AG04449 (cell line): Measurements from ENCODE around the gene CDK11A.
"Not testable (repeated sequence)": the region's sequence is repeated elsewhere in the genome, so short reads cannot be mapped to it uniquely, and the experiment has no call there.

Experiments used
- CTCF ChIA-PET: fragments of 350-600 bp; formaldehyde crosslinking; extraction: SDS; loops from one replicate; lab custom pipeline; 2021; ENCODE audit warnings: antibody characterized with exemption; lab: Yijun Ruan, JAX
- POLR2A ChIA-PET: fragments of 400-600, 350-600 bp; formaldehyde crosslinking; extraction: SDS; loops from one replicate; lab custom pipeline; 2020; ENCODE audit warnings: antibody characterized with exemption, inconsistent platforms; lab: Yijun Ruan, JAX
- DNase-seq: peaks from one replicate; pipeline ENCODE4 v3.0.0-alpha.2; 2010; ENCODE audit warnings: low read depth, low spot score
- H3K4me3 ChIP-seq: 2 replicates; pipeline ENCODE4 v1.5.1; 2011; ENCODE audit warnings: low read depth, mild to moderate bottlenecking, control low read depth, low read length
- CTCF ChIP-seq: IDR thresholded peaks from one replicate; pipeline ENCODE4 v1.5.1; 2011; ENCODE audit warnings: mild to moderate bottlenecking, moderate library complexity, low read length, control low read depth, inconsistent platforms; ENCODE audit not compliant: insufficient read depth; ENCODE audit errors: missing control alignments

CDK11A gene

GRCh38 chr1:1683104-1683905 is 40.9 kb downstream of the CDK11A start:
- no peak for TF ChIP-seq CTCF
- ChIA-PET POLR2A (no interaction called here), CTCF (no interaction called here)

GRCh38 chr1:1680912-1681273 is 43.3 kb downstream of the CDK11A start:
- ChIA-PET CTCF (interaction anchor here (1.6 kb wide), 1 partner anchor 15 kb away, joined by 3 read pairs; no protein-coding TSS in a partner anchor), POLR2A (interaction anchor here (0.7 kb wide), 1 partner anchor 16 kb away, joined by 5 read pairs; no protein-coding TSS in a partner anchor)
- no peak for DNase-seq
- H3K4me3 ChIP-seq = no peak overlapping the region
- TF ChIP-seq CTCF = no peak

More at GRCh38 chr1:1683104-1683905, 40.9 kb downstream of the CDK11A start:
- DNase-seq = no peak
- no peak overlapping the region for H3K4me3 ChIP-seq

GRCh38 chr1:1680031-1680911 is 43.9 kb downstream of the CDK11A start:
- ChIA-PET CTCF (interaction anchor here (1.6 kb wide), 1 partner anchor 14 kb away, joined by 3 read pairs; no protein-coding TSS in a partner anchor), POLR2A (interaction anchor here (0.7 kb wide), 1 partner anchor 15 kb away, joined by 5 read pairs; no protein-coding TSS in a partner anchor)
- no peak for TF ChIP-seq CTCF
- no peak for DNase-seq
- no peak overlapping the region for H3K4me3 ChIP-seq

DNA sequence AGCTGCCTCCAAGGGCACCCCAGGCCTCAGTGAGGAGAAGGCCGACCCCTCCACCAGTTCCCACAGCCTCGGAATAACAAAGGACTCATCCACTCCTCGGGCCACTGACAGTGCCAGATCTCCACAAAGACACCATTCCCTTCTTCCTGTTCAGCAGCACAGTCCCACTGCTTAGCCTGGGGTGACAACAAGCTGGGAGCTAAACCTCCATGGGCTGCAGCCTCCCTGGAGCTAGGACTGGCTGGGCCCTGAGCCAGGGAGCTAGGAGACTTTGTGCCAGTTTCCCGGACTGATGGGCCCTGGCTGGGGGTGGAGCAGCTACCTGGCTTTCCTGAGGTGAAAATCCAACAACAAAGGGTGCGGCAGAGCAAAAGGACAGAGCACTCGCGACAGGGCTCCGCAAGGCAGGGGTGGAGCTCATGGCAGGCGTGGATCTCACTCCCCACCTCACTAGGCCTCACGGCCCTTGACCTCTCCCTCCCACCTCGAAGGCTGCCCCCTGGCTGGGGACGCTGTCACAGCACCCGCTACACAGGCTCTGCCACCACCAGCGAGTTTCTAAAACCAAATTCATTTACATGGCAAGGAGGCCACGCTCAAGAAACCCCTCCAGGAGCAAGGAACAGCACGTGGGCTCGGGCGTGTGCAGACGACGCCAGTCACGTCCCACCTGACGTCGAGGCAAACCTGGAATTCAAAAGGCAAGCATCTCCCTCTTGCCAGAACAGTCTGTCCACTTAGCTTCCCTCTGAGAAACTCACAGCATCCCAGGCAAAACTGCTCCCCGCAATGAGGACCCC is 45.4 kb downstream of the CDK11A start:
- CTCF ChIA-PET = interaction anchor here (0.7 to 0.8 kb wide), 2 partner anchors 13 to 16 kb away, joined by 3 to 5 read pairs; no protein-coding TSS in a partner anchor
- peak; percentile 25 for TF ChIP-seq CTCF

DNA sequence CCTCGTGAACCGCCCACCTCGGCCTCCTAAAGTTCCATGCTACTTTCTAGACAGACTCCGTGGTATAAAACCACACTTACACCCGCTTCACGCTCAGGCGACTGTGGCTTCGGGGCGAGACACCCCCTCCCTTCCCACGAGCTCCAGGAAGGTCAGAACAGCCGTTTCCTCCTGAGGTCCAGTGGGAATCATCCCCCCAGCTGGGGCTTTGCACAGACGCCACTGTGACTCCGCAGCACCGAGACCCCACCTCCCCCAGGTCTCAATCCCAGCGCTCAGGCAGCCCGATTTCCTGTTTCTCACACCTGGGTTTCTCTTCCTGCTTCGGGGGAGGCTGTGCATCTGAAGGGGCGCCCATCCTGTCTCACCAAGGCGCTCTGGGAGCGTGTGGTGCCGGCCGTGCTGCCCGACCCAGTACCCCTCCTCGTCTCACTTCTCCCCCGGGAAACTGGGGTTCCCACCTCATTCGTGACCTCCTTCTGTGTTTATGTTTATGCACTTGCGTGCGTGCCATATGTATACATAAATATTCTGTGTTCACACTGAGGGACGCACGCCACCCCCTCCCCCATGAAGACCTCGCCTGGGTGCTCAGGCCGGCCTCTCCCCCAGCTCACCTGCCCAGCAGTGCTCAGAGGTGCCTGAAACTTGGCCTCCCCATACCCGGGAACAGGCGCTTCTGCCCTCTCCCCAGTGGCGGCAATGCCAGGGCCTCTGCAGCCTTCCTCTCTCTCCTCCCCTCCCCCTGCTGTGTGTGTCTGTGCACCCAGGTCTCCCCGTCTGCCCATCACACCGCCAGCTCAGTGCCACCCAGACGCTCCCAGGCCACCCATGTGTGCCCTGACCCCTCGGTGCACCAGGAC is 46.2 kb downstream of the CDK11A start:
- no peak for DNase-seq
- no peak overlapping the region for H3K4me3 ChIP-seq
- CTCF ChIA-PET = interaction anchor here (0.7 kb wide), 1 partner anchor 12 kb away, joined by 5 read pairs; no protein-coding TSS in a partner anchor
- POLR2A ChIA-PET = interaction anchor here (0.6 kb wide), 1 partner anchor 62 kb away, joined by 3 read pairs; no protein-coding TSS in a partner anchor
- TF ChIP-seq CTCF = no peak

More for the DNA sequence above, 45.4 kb downstream of the CDK11A start:
- POLR2A ChIA-PET = interaction anchor here (0.6 kb wide), 1 partner anchor 63 kb away, joined by 3 read pairs; no protein-coding TSS in a partner anchor
- H3K4me3 ChIP-seq = no peak overlapping the region
- DNase-seq = no peak

GRCh38 chr1:1676087-1676486 is 48.1 kb downstream of the CDK11A start:
- POLR2A ChIA-PET, DNase-seq, H3K4me3 ChIP-seq, CTCF ChIA-PET: not testable (repeated sequence)

- CTCF ChIA-PET, H3K4me3 ChIP-seq, POLR2A ChIA-PET, DNase-seq: not testable (repeated sequence)
Measured at GRCh38 chr1:1675218-1675617, 48.9 kb downstream of the CDK11A start.

- DNase-seq, CTCF ChIA-PET, H3K4me3 ChIP-seq, POLR2A ChIA-PET: not testable (repeated sequence)
Measured at GRCh38 chr1:1674806-1675205, 49.4 kb downstream of the CDK11A start.
